Chondrocyte (in vitro differentiated cells): Measurements from ENCODE around the gene NFKB1. TPM values are rescaled to one million over a fixed set of nuclear protein-coding genes. Genes with fewer than 3 reads are reported as not detected.

ENCODE experiments used
- DNase-seq: peaks from one replicate; pipeline ENCODE4 v3.0.0; 2021; ENCODE audit warnings: mixed read lengths, low spot score
- H3K27ac Mint-ChIP-seq: one replicate; pipeline ENCODE4 v1.8.0; 2021; ENCODE audit warnings: mild to moderate bottlenecking, moderate library complexity, mixed read lengths; ENCODE audit not compliant: unreplicated experiment
- H3K27me3 Mint-ChIP-seq: 2 replicates; pipeline ENCODE4 v1.8.0; 2021; ENCODE audit warnings: low read depth, mixed read lengths
- H3K36me3 Mint-ChIP-seq: 2 replicates; pipeline ENCODE4 v1.8.0; 2021; ENCODE audit warnings: low read depth, mixed read lengths
- H3K4me1 Mint-ChIP-seq: 2 replicates; pipeline ENCODE4 v1.8.0; 2021; ENCODE audit warnings: low read depth, mild to moderate bottlenecking, mixed read lengths
- H3K4me3 Mint-ChIP-seq: one replicate; pipeline ENCODE4 v1.8.0; 2021; ENCODE audit warnings: mild to moderate bottlenecking, moderate library complexity, mixed read lengths; ENCODE audit not compliant: unreplicated experiment
- H3K9me3 Mint-ChIP-seq: 2 replicates; pipeline ENCODE4 v1.8.0; 2021; ENCODE audit warnings: low read depth, mixed read lengths
- CTCF ChIP-seq: fragments of 200-600 bp; sonication (generic); IDR thresholded peaks from 2 replicates; pipeline ENCODE4 v1.5.0; 2021; ENCODE audit warnings: antibody characterized with exemption, mild to moderate bottlenecking, moderate library complexity
- total RNA-seq: library from RNA; stranded (reverse); gene quantifications from 3 replicates; pipeline ENCODE4 v1.2.1, GENCODE V29; 2021

Gene NFKB1
- total RNA-seq, 1 donor from 2014 or later: 24.4 TPM

- Mint-ChIP-seq H3K4me1 (peaks cover 3% of the 10 kb centered on the region), H3K9me3 (no peaks in the 10 kb centered on the region), H3K27ac (no peak overlapping the region), H3K4me3 (no peak overlapping the region), H3K36me3 (peaks cover 14% of the 10 kb centered on the region), H3K27me3 (no peaks in the 10 kb centered on the region)
- TF ChIP-seq CTCF: no peak
- no peak for DNase-seq
Measured at GRCh38 chr4:102543030-102543928, 42.1 kb downstream of the NFKB1 start.

- peaks cover 9% of the 10 kb centered on the region for H3K36me3 Mint-ChIP-seq
- no peak for TF ChIP-seq CTCF
- H3K4me3 Mint-ChIP-seq: no peak overlapping the region
- H3K4me1 Mint-ChIP-seq: peaks cover 6% of the 10 kb centered on the region
- no peaks in the 10 kb centered on the region for H3K27me3 Mint-ChIP-seq
- H3K27ac Mint-ChIP-seq: no peak overlapping the region
- H3K9me3 Mint-ChIP-seq: no peaks in the 10 kb centered on the region
- DNase-seq: no peak
Measured at GRCh38 chr4:102546635-102547034, 45.5 kb downstream of the NFKB1 start.

- no peaks in the 10 kb centered on the region for H3K9me3 Mint-ChIP-seq
- no peak for TF ChIP-seq CTCF
- H3K4me3 Mint-ChIP-seq: no peak overlapping the region
- H3K27ac Mint-ChIP-seq: no peak overlapping the region
- H3K27me3 Mint-ChIP-seq: no peaks in the 10 kb centered on the region
- peaks cover 18% of the 10 kb centered on the region for H3K4me1 Mint-ChIP-seq
- H3K36me3 Mint-ChIP-seq: peaks cover 8% of the 10 kb centered on the region
- DNase-seq: no peak
Measured at GRCh38 chr4:102547973-102548372, 46.8 kb downstream of the NFKB1 start.

- no peak for DNase-seq
- Mint-ChIP-seq H3K4me1 (peaks cover 20% of the 10 kb centered on the region), H3K27me3 (no peaks in the 10 kb centered on the region), H3K36me3 (peaks cover 2% of the 10 kb centered on the region), H3K9me3 (no peaks in the 10 kb centered on the region), H3K4me3 (no peak overlapping the region), H3K27ac (peak overlapping the region; percentile 0)
- TF ChIP-seq CTCF: no peak
Measured at GRCh38 chr4:102551958-102552565, 50.9 kb downstream of the NFKB1 start.

GRCh38 chr4:102552781-102553180 lies 51.6 kb downstream of the NFKB1 start:
- no peak for TF ChIP-seq CTCF
- Mint-ChIP-seq H3K27ac (peak overlapping the region; percentile 4), H3K4me3 (no peak overlapping the region), H3K36me3 (peaks cover 2% of the 10 kb centered on the region), H3K9me3 (no peaks in the 10 kb centered on the region), H3K27me3 (no peaks in the 10 kb centered on the region), H3K4me1 (peaks cover 17% of the 10 kb centered on the region)
- no peak for DNase-seq
